Measurements from ENCODE around the gene ZNF628.

DNA sequence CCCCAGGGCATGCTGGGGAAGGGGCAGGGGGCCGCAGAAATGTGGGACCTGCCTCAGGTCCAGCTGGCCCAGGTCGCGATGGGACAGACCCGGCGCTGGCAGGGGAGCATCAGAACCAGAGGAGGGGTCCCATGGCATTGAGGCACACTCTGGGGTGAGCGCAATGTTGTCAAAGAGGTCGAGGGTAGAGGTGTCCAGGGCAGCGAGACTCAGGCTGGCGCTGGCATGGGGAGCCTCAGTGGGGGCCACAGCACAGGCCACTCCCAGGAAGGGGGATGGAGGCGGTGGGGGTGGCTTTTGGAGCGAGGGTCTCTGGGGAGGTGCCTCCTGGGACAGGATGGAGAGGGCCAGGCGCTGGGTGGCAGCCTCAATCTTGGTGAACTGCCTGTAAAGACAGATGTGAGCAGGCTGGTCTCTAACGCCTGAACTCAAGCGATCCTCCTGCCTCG lies 12.8 kb upstream of the ZNF628 start:
- TF ChIP-seq, protein P1, sequence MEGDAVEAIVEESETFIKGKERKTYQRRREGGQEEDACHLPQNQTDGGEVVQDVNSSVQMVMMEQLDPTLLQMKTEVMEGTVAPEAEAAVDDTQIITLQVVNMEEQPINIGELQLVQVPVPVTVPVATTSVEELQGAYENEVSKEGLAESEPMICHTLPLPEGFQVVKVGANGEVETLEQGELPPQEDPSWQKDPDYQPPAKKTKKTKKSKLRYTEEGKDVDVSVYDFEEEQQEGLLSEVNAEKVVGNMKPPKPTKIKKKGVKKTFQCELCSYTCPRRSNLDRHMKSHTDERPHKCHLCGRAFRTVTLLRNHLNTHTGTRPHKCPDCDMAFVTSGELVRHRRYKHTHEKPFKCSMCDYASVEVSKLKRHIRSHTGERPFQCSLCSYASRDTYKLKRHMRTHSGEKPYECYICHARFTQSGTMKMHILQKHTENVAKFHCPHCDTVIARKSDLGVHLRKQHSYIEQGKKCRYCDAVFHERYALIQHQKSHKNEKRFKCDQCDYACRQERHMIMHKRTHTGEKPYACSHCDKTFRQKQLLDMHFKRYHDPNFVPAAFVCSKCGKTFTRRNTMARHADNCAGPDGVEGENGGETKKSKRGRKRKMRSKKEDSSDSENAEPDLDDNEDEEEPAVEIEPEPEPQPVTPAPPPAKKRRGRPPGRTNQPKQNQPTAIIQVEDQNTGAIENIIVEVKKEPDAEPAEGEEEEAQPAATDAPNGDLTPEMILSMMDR (IDR thresholded peaks at IDR 0.05) = no peak
- no peak for TF ChIP-seq EP300 (IDR thresholded peaks at IDR 0.05)
- no peak for TF ChIP-seq POLR2A (IDR thresholded peaks at IDR 0.05; ENCODE audit: low read depth)
- no peak for TF ChIP-seq POLR2AphosphoS5 (IDR thresholded peaks at IDR 0.05)
